Stomach smooth muscle (tissue), 2 donors: ENCODE data around the gene ECHDC1.

Source experiments
- H3K27ac ChIP-seq: one replicate; pipeline ENCODE4 v1.7.0; 2013; ENCODE audit warnings: mild to moderate bottlenecking, low read length, inconsistent platforms
- H3K27me3 ChIP-seq, 2 donors: one replicate each; pipeline ENCODE4 v1.7.0; 2013; ENCODE audit warnings: low read length in 2 of 2; ENCODE audit not compliant: insufficient read depth in 2 of 2, control insufficient read depth in 1 of 2
- H3K36me3 ChIP-seq, 2 donors: one replicate each; pipeline ENCODE4 v1.7.0; 2013; ENCODE audit warnings: low read length in 2 of 2; ENCODE audit not compliant: control insufficient read depth in 2 of 2, insufficient read depth in 2 of 2
- H3K4me1 ChIP-seq: one replicate; pipeline ENCODE4 v1.7.0; 2013; ENCODE audit warnings: low read length; ENCODE audit not compliant: control insufficient read depth, insufficient read depth
- H3K4me3 ChIP-seq, 2 donors: one replicate each; pipeline ENCODE4 v1.7.0; 2013; ENCODE audit warnings: low read length in 2 of 2
- H3K9ac ChIP-seq, 2 donors: one replicate each; pipeline ENCODE4 v1.7.0; 2013; ENCODE audit warnings: low read length in 2 of 2, mild to moderate bottlenecking in 1 of 2
- H3K9me3 ChIP-seq, 2 donors: one replicate each; pipeline ENCODE4 v1.7.0; 2013; ENCODE audit warnings: low read length in 2 of 2; ENCODE audit not compliant: control insufficient read depth in 2 of 2
- donor health status: healthy.
- donor health status: Pancreatic carcinoma.

ECHDC1 gene

DNA sequence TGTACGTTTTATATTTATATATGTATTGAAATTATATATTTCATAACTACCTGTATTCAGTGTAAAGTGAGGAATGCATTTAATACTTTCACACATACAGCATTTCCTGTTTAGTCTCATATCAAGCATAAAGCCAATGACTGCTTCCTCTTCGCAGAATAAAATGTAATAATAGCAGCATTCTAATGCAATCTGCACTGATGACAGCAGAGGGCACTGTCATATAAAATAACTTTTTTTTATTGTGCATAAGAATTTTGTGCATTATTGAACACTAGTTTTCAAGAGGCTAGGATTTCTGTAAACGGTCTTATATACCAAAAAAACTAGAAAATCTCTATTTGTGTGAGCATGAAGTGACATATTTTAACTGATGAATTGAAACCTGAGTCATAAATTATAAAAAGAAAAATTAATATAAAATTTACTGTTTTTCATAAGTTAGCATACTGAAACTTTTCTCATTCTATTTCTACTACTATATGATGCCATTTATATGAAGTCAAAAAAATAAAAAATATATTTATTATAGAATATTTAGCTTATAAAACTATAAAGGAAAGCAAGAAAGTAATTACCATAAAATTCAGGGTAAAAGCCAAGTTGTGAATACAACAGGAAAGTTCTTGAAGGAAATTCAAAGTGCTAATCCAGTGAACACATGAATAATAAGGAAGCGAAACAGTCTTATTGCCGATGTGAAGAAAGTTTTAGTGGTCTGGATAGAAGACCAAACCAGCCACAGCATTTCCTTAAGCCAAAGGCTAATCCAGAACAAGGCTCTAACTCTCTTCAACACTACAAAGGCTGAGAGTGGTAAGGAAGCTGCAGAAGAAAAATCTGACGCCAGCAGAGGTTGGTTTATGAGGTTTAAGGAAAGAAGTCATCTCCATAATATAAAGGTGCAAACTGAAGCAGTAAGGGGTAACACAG lies 40.4 kb downstream of the ECHDC1 start:
- Histone ChIP-seq H3K4me3 (no peak overlapping the region), H3K36me3 (no peaks in the 10 kb centered on the region), H3K27ac (no peak overlapping the region), H3K27me3 (no peaks in the 10 kb centered on the region), H3K9ac (no peak overlapping the region), H3K9me3 (no peaks in the 10 kb centered on the region), H3K4me1 (peaks cover 3% of the 10 kb centered on the region)

DNA sequence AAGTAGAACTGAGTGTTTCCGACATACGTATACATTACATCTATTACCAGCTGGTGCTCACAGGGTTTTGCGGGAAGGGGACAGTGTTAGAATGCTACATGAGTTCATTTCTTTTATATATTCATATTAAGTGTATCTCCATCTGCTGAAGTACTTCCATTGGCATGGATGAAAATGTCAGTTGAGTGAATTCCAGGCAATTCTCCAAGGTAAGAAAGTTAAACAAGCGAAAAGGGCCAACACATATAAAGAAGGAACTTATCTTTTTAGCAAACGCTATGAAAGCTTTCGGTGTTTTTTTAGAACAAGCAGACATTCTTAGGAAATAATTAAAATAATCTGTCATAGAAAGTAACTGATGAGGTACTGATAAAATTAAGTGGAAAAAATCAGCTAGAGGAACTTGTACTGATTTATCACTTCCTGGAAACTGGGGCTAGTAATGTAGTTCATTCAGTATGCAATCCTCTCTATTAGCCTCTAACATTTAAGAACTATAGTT lies 42.2 kb downstream of the ECHDC1 start:
- Histone ChIP-seq H3K9me3 (no peaks in the 10 kb centered on the region), H3K4me3 (no peak overlapping the region), H3K27ac (no peak overlapping the region), H3K36me3 (no peaks in the 10 kb centered on the region), H3K9ac (peak overlapping the region in 1 of 2 donors; percentile 32), H3K4me1 (peaks cover 3% of the 10 kb centered on the region), H3K27me3 (no peaks in the 10 kb centered on the region)

DNA sequence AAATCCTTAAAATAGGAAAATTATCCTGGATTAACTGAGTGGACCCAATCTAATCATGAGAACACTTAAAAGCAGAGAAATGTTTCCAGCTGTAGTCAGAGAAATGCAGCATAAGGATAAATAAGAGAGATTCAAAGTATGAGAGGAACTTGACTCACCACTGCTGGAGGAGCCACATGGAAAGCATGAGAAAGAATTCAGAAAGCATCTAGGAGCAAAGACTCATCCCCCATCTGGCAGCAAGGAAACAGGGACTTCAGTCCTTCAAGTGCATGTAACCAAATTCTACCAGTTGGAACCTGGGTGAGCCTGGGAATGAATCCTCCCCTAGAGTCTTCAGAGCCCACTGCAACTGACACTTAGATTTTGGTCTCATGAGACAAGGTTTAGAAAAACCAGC lies 43.0 kb downstream of the ECHDC1 start:
- no peak overlapping the region for H3K27ac ChIP-seq
- H3K9ac ChIP-seq = no peak overlapping the region

DNA sequence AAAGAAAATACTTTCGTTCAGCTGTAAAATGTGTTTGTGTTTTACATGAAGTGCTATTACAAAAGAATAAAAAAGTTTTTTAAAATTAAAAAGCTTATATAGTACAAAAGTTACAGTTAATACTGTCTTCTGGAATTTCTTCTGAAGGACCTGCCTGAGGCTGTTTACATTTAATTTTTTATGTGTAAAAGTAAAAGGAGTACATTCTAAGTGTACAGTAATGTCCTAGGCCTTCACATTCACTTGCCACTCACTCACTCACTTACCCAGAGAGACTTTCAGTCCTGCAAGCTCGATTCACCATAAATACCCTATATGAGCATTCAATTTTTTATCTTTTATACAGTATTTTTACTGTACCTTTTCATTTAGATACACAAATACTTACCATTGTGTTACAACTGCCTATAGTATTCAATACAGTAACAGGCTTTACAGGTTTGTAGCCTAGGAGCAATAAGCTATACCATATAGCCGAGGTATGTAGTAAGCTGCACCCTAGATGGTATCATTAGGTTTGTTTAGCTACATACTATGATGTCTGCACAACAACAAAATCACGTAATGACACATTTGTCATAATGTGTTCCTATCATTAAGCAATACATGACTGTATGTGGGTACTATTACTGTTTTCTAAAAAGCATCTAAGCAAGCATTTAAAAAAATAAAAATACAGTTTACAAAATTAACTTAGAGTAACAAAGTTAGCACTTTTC lies 43.7 kb downstream of the ECHDC1 start:
- Histone ChIP-seq H3K36me3 (no peaks in the 10 kb centered on the region), H3K4me3 (no peak overlapping the region), H3K27ac (no peak overlapping the region), H3K4me1 (peaks cover 3% of the 10 kb centered on the region), H3K9ac (no peak overlapping the region), H3K9me3 (no peaks in the 10 kb centered on the region), H3K27me3 (no peaks in the 10 kb centered on the region)

More for the DNA sequence above, 43.0 kb downstream of the ECHDC1 start:
- Histone ChIP-seq H3K9me3 (no peaks in the 10 kb centered on the region), H3K36me3 (no peaks in the 10 kb centered on the region), H3K27me3 (no peaks in the 10 kb centered on the region), H3K4me3 (peak overlapping the region in 1 of 2 donors; percentile 14), H3K4me1 (peaks cover 3% of the 10 kb centered on the region)

DNA sequence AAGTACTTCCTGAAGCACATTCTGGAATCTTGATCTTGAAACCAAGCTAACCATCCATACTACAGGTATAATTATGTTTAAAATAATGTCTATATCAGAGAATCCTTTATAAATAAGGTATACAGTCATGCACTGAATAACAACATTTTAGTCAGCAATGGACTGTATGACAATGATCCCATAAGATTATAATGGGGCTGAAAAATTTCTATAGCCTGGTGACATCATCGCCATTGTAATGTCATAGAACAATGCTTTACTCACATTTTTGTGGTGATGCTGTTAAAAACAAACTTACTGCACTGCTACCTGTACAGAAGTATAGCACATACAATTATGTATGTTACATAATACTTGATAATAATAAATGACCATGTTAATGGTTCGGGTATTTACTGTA lies 44.9 kb downstream of the ECHDC1 start:
- no peaks in the 10 kb centered on the region for H3K27me3 ChIP-seq
- no peak overlapping the region for H3K4me3 ChIP-seq
- H3K9ac ChIP-seq = no peak overlapping the region
- peaks cover 3% of the 10 kb centered on the region for H3K4me1 ChIP-seq
- H3K36me3 ChIP-seq = no peaks in the 10 kb centered on the region
- no peaks in the 10 kb centered on the region for H3K9me3 ChIP-seq
- no peak overlapping the region for H3K27ac ChIP-seq

DNA sequence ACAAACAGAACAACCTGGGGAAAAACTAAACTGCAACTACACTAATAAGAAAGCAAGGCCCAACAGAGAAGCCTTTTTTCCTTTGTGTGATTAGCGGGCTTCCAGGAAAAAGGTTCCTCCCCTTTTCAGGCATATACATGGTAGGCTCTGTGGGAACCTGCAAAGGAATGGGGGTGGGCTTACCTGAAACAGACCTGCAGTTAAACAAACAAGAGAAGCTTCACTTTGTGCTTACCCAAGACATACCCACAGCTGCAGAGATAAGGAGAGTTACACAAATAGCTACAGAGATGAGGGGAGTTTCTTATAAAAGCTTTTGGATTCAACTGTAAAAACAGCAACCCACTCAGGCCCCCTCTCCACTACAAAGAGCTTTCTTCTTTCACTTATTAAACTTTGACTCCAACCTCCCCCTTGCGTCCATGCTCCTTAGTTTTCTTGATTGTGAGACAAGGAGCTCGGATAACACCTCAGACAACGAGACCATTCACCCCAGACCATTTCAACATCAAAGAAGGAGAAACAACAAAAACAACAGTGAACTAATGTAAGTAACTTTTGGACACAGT lies 45.8 kb downstream of the ECHDC1 start:
- Histone ChIP-seq H3K4me3 (no peak overlapping the region), H3K27ac (no peak overlapping the region), H3K36me3 (no peaks in the 10 kb centered on the region), H3K9me3 (no peaks in the 10 kb centered on the region), H3K9ac (no peak overlapping the region), H3K4me1 (peaks cover 3% of the 10 kb centered on the region), H3K27me3 (no peaks in the 10 kb centered on the region)

DNA sequence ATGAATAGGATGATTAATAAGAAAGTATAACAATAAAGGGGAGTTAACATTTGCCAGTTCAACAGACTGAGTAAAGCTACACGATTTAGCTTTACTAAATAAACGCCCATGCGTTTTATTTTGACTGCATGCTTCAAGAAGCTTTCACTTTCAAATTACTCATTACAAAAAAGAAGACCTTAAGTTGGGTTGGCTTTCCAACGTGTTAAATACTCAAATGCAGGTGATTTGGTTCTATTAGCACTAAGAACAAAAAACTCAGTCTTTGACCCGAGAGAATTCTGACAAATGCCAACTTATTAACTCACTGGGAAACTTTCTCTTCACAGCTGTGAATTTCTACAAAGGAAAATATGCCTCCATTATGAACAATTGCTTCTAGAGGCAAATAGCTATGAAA lies 51.9 kb downstream of the ECHDC1 start:
- Histone ChIP-seq H3K4me3 (peak overlapping the region in 1 of 2 donors; percentile 49), H3K27me3 (no peaks in the 10 kb centered on the region), H3K36me3 (peaks cover 11 to 14% of the 10 kb centered on the region in 2 donors), H3K9ac (peak overlapping the region in 1 of 2 donors; percentile 8), H3K4me1 (peaks cover 3% of the 10 kb centered on the region), H3K27ac (no peak overlapping the region), H3K9me3 (no peaks in the 10 kb centered on the region)

DNA sequence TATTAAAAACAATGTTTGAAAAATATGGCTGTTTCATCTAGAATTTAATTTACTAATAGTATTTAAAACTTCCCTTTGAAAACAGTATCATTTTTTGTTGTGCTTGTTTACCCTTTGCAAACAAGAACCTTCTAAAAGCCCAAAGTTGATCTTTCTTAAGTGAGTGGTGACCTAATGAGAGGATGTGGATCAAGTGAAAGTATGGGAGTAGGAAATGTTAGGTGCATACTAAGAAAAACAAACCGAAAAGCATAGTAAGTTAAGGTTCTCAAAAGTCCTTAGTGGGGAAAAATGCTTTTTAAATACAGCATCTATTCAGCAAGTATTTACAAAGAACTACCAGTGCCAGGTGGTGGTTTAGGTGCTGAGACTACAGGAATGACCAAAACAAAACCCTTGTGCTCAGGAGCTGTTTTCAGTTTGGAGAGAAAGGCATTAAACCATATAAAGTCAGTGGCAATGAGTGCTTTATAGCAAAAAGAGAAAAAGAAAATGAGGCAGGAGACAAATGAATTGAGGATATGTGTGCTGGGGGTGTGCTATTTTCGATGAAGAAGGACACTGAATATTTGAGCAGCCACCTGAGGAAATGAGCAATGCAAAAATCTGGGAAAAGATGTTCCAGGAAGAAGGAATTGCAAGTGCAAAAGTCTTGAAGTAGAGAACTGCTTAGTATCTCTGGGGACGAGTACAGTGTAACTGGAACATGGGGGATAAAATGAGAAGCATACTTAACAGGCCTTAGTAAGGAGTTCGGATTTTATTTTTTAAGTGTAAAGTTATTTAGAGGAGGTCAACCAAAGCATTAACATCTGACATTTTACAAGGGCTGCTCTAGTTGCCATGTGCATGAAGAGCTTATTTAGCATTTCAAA lies 52.8 kb downstream of the ECHDC1 start:
- Histone ChIP-seq H3K9ac (peak overlapping the region in 1 of 2 donors; percentile 8), H3K4me3 (peak overlapping the region in 1 of 2 donors; percentile 16), H3K27ac (no peak overlapping the region)

DNA sequence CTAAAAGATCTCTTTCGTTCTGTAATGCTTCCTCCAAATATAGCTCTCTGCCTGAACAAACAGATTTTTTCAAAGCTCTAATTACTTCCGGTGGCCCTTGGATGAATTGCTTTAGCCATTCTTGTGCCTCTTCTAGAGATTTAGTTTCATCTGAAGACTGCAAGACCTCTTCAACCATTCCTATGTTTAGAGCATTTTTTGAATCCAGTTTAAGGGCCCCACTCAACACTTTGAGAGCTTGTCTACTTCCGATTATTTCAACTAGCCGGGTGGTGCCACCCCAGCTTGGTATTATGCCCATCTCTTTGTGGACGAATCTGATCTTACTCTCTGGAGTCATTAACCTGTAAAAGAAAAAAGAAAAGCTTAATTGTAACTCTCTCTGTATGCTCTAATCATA lies 53.5 kb downstream of the ECHDC1 start:
- Histone ChIP-seq H3K4me1 (peaks cover 3% of the 10 kb centered on the region), H3K4me3 (no peak overlapping the region), H3K27me3 (no peaks in the 10 kb centered on the region), H3K27ac (no peak overlapping the region), H3K9ac (no peak overlapping the region), H3K9me3 (no peaks in the 10 kb centered on the region), H3K36me3 (peaks cover 13 to 15% of the 10 kb centered on the region in 2 donors)

More for the DNA sequence above, 52.8 kb downstream of the ECHDC1 start:
- H3K4me1 ChIP-seq = peaks cover 3% of the 10 kb centered on the region
- H3K27me3 ChIP-seq = no peaks in the 10 kb centered on the region
- no peaks in the 10 kb centered on the region for H3K9me3 ChIP-seq
- peaks cover 13 to 15% of the 10 kb centered on the region in 2 donors for H3K36me3 ChIP-seq

DNA sequence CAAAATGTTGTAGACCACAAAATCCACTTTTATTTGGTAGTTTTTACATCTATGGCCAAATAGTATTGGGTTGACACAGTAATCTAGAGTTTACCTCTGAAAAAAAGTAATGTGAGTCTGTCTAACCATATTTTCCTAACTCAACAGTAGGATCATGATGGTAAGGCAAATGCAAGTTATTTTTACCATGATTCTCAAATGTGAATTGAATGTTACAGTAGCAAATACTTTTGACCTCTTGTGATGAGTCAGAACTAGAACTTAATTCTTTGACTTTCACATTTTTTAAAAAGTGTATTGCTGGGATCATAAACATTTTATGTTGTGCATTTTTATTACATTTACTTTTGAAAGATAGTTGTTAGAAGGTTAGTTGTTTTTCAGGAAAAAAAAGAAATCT lies 54.7 kb downstream of the ECHDC1 start:
- no peak overlapping the region for H3K4me3 ChIP-seq
- H3K4me1 ChIP-seq = peaks cover 3% of the 10 kb centered on the region
- H3K27ac ChIP-seq = no peak overlapping the region
- H3K9me3 ChIP-seq = no peaks in the 10 kb centered on the region
- H3K36me3 ChIP-seq = peaks cover 13 to 15% of the 10 kb centered on the region in 2 donors
- no peaks in the 10 kb centered on the region for H3K27me3 ChIP-seq
- no peak overlapping the region for H3K9ac ChIP-seq
